Measurements from ENCODE around the gene LARP4B.
"Not testable (repeated sequence)": the region's sequence is repeated elsewhere in the genome, so short reads cannot be mapped to it uniquely, and the experiment has no call there.

Gene LARP4B

GRCh38 chr10:955820-956217 is 24.3 kb upstream of the LARP4B start:
- DNase-seq = no peak

- DNase-seq = no peak
These were observed 23.8 kb upstream of the LARP4B start for GRCh38 chr10:955127-955819.

GRCh38 chr10:954396-954795 is 22.9 kb upstream of the LARP4B start:
- no peak for DNase-seq

- no peak for DNase-seq
These were observed 22.3 kb upstream of the LARP4B start for GRCh38 chr10:953836-954235.

- no peak for DNase-seq
These were observed 17.9 kb upstream of the LARP4B start for GRCh38 chr10:949446-949845.

- DNase-seq = no peak
These were observed 16.8 kb upstream of the LARP4B start for GRCh38 chr10:948347-948746.

- no peak for DNase-seq
These were observed 16.4 kb upstream of the LARP4B start for GRCh38 chr10:947881-948280.

- no peak for DNase-seq
These were observed 15.5 kb upstream of the LARP4B start for GRCh38 chr10:947051-947450.

GRCh38 chr10:945778-946177 is 14.3 kb upstream of the LARP4B start:
- no peak for DNase-seq

- no peak for DNase-seq
These were observed 12.7 kb upstream of the LARP4B start for GRCh38 chr10:944034-944831.

GRCh38 chr10:943334-944033 is 12.0 kb upstream of the LARP4B start:
- no peak for DNase-seq

- no peak for DNase-seq
These were observed 7.6 kb upstream of the LARP4B start for GRCh38 chr10:938941-939678.

GRCh38 chr10:934746-935406 is 3.4 kb upstream of the LARP4B start:
- no peak for DNase-seq

- DNase-seq = not testable (repeated sequence)
These were observed 2.7 kb upstream of the LARP4B start for GRCh38 chr10:934165-934564.

- no peak for DNase-seq
These were observed 1.1 kb upstream of the LARP4B start for GRCh38 chr10:932589-932988.

- DNase-seq = peak; percentile 7
These were observed 730 bp downstream of the LARP4B start for GRCh38 chr10:930625-931325.

GRCh38 chr10:929960-930624 is 1.4 kb downstream of the LARP4B start:
- DNase-seq = no peak

GRCh38 chr10:927131-927530 is 4.4 kb downstream of the LARP4B start:
- DNase-seq = no peak

GRCh38 chr10:926075-926698 is 5.3 kb downstream of the LARP4B start:
- no peak for DNase-seq

GRCh38 chr10:924524-924859 is 7.0 kb downstream of the LARP4B start:
- no peak for DNase-seq
